Superior temporal gyrus (tissue), 1 donor: ENCODE measurements around the gene PPP6C.
"Not testable (repeated sequence)": the region's sequence is repeated elsewhere in the genome, so short reads cannot be mapped to it uniquely, and the experiment has no call there.

ENCODE experiments used
- DNase-seq: peaks from one replicate; pipeline ENCODE4 v3.0.0-alpha.2; 2016; ENCODE audit errors: extremely low spot score

The PPP6C gene

GRCh38 chr9:125181756-125182155, 7.8 kb downstream of the PPP6C start:
- DNase-seq: not testable (repeated sequence)

DNA sequence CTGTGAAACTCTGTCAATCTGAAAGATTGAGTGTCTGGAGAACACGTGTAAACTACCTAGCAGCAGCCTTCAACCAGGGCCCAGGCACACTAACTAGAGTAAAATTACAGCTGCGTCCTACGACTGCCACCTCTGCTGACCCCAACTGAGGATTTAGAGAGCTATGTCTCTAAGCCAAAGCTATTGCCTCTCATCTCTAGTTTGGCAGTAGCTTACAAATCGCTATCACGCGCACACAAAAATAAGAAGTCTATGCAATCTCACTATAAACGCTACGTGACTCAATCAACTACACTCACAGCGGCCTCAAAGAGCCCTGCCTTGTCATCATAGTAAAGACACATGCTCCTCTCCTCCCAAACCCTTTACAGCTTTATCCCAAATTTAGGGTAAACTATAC, 8.7 kb downstream of the PPP6C start:
- no peak for DNase-seq

GRCh38 chr9:125179776-125180175, 9.8 kb downstream of the PPP6C start:
- DNase-seq: not testable (repeated sequence)

- no peak for DNase-seq
Observed at GRCh38 chr9:125177888-125178287, 11.7 kb downstream of the PPP6C start.

DNA sequence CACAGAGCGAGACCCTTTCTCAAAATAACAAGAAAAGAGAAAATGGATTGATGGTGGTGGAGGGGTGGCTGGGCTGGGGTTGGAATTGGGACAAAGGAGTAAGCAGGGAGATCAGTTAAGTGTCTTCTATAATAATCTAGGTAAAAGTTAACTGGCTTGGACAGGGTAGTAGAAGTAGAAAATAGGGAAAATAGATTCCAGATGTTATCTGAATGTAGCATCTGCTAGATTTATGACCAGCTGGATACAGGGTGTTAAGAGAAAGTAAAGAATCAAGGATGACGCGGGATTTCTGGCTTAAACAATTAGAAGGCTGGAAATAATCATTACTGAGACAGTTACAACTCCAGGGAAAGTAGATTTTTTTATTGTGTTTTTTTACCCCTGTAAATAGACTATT, 13.0 kb downstream of the PPP6C start:
- DNase-seq: no peak

GRCh38 chr9:125172031-125172755, 17.4 kb downstream of the PPP6C start:
- DNase-seq: no peak

GRCh38 chr9:125169895-125170294, 19.7 kb downstream of the PPP6C start:
- no peak for DNase-seq

GRCh38 chr9:125166762-125167161, 22.8 kb downstream of the PPP6C start:
- no peak for DNase-seq

GRCh38 chr9:125162891-125163290, 26.7 kb downstream of the PPP6C start:
- DNase-seq: not testable (repeated sequence)

DNA sequence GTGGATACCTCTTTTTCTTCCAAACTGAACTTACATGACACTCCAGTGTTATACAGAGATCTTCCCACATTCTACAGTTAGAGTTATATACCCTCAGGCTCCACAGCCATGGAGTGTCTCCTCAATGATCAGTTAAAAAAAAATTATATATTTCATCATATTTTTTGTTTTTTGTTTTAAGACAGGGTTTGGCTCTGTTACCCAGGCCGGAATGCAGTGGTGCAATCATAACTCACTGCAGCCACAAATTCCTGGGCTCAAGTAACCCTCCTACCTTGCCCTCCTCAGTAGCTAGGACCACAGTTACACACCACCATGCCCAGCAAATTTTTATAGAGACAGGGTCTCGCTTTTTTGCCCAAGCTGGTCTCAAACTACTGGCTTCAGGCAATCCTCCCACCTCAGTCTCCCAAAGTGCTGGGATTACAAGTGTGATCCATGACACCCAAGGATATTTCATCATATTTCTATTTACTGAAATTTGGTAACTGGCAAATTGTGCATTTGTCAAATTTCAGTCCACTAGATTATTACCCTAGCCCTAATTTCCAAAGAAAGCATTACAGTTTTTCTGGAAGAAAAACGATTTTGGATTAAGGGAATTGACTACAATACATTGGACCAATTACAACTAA, 28.2 kb downstream of the PPP6C start:
- DNase-seq: no peak

DNA sequence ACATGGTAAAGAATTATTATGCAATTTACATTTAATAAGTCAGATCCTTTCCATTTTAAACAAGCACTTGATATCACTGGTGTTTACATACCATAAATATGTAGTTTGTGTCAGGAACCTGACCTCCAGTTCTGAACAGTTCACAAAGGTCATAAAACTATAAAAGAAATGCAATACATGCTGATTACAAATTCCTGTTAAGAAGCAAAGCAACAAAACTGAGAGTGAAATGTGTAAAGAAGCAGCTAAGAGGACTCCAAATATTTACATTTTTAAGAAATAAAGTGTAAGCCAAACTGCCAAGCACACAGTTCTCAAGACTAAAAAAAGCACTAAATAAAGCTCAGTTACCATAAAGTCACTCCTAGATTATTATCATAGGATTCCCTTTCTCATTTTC, 28.9 kb downstream of the PPP6C start:
- no peak for DNase-seq

GRCh38 chr9:125156551-125156950, 33.1 kb downstream of the PPP6C start:
- no peak for DNase-seq

DNA sequence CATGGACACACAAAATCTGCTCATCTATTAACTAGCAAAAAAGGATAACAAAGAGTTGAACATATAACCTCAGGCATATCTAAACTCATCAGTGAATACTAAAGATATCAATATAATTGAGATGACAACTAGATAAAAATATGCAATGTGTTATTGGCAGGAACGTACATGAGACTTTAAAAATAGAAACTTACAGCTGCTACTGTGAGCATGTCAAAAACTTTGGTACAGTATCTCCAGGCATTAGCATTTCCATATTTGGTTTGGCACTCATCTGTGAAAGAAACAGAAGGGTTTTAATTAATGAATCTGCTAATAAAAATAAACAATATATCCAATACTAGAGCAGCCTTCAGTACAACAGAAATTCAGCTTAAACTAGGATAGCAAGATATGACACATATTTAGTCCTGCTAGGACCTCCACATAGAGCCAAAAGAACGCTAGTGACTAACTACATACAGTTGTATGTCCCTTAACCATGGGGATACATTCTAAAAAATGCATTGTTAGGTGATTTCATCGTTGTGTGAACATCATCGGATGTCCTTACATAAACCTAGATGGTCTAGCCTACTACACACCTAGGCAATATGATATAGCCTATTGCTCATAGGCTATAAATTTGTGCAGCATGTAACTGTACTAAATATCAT, 35.8 kb downstream of the PPP6C start:
- DNase-seq: no peak

DNA sequence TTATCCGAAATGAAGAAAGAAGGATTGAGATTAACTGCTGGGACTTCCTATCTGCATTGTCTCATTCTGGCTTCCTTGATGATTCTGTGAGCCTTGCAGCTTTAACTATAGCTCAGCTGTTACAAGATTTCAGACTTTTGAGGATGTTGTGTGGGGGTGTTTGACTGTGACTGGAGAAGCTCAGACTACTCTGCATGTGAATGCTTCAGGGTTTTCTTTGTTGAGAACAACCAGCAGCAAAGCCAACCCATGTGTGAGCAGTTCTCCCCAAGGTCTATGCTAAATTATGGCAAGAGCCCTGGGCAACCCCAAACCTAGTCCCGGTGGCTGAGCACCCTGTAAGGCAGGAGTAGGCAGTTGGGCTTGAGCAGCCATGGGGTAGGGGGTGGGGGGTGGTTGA, 37.9 kb downstream of the PPP6C start:
- DNase-seq: no peak

DNA sequence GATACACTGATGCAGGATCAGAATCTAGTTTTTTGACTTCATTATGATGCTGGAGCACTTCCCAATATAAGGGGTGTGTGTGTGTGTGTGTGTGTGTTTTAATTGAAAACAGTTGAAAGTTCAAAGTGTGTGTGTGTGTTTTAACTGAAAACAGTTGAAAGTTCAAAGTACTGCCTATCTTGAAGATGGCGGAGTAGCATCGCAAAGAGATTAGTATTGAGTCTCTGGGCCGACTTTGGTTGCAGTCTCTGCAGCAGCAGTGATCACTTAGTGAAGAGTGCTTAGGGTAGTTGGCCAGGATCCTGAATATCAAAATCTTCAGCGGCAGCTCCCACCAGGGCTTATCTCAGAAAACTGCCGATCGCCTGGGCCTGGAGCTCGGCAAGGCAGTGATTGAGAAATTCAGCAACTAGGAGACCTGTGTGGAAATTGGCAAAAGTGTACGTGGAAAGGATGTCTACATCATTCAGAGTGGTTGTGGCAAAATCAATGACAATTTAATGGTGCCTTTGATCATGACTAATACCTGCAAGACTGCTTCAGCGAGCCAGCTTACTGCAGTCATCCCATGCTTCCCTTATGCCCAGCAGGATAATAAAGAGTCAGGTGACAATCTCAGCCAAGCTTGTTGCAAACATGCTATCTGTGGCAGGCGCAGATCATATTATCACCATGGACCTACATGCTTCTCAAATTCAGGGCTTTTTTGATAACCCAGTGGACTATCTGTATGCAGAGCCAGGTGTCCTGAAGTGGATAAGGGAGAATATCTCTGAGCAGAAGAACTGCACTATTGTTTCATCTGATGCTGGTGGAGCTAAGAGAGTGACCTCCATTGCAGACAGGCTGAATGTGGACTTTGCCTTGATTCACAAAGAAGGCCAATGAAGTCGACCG, 39.0 kb downstream of the PPP6C start:
- no peak for DNase-seq

- DNase-seq: no peak
Observed at GRCh38 chr9:125147401-125147951, 42.1 kb downstream of the PPP6C start.

- no peak for DNase-seq
Observed at GRCh38 chr9:125146247-125146646, 43.4 kb downstream of the PPP6C start.

GRCh38 chr9:125145425-125145824, 44.2 kb downstream of the PPP6C start:
- DNase-seq: no peak

DNA sequence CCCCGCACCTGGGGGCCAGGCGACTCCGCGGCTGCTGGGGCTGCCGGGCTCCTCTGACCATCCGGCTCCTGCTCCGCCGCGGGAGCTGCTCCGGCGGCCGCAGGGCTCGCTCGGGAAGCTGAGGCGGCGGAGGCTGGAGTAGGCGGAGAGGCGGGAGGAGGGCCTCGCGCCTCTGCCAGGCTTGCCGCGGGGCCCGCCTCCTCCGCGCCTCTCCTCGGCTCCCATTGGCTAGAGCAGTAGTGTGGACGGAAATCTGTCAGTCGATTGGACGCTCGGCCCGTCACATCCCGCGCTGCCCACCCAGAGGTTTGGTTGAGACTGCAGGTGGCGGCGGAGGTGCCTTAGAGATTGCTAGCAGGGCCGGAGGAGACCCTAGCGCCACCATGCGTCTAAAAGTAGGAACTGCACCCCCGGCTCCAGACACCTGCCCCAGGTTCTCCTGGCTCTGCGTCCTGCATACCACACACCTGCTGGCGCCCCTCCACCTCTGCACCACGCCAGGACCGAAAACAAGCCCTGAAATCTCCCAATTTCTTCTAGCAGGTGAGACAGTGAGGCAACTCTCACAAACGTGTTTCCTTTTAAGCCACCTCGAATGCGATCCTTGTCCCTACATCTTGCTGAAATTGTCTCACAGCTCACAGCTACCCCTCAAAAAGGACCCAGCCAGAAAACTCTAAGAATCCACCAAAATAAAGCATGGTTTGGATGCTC, 46.1 kb downstream of the PPP6C start, which contains the start of gene SCAI:
Gene SCAI (minus strand): TSS at position 152 of the 714 bp plus-strand sequence. CDS start 91 bp downstream, at position 61.
- peak; percentile 99 for DNase-seq

- no peak for DNase-seq
Observed at GRCh38 chr9:125142560-125143376, 46.8 kb downstream of the PPP6C start.
